ENCODE results near the gene WWTR1. TPM values are rescaled to one million over a fixed set of nuclear protein-coding genes. Genes with fewer than 3 reads are reported as not detected.

WWTR1 gene
- total RNA-seq, 2 experiments from 2014 or later = 0.22 to 0.30 TPM

DNA sequence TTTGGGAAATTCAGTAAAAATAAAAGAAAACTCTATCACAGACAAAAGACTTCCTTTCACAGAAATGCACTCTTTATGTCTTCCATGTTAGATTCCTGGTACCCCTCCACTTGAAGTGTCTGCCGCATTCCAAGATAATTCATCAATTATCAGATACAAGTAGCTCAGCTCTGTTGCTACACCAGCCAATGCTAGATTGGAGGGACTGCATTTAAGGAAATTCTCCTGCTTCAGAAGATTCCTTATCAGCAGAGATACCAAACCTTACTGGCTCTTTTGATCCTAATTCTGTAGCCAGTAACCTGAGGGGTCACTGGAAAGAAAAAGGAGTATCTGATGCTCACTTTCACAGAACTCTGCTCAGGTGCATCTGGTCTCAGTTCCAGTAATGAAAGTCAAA lies 119.5 kb downstream of the WWTR1 start:
- ATAC-seq (ENCODE audit: poor library complexity) (no peak), DNase-seq (no peak)
- Histone ChIP-seq H3K4me3 (ENCODE audit: low read length) (no peak overlapping the region), H3K27ac (ENCODE audit: low read depth in 1 of 2, low read length in 2 of 2) (no peak overlapping the region), H3K4me1 (ENCODE audit: insufficient read depth, low read length) (no peaks in the 10 kb centered on the region), H3K9me3 (ENCODE audit: control insufficient read depth in 1 of 2, insufficient read depth in 1 of 2, low read length in 2 of 2) (no peaks in the 10 kb centered on the region), H3K36me3 (ENCODE audit: insufficient read depth, low read length) (no peaks in the 10 kb centered on the region), H3K27me3 (ENCODE audit: control insufficient read depth in 1 of 2, insufficient read depth in 2 of 2, low read length in 2 of 2) (no peaks in the 10 kb centered on the region)
- intact Hi-C loops (cut with DNase I, micrococcal nuclease) = loop anchor here in 1 of 2 experiments (1.0 kb wide), 1 partner anchor 15 kb away; no protein-coding TSS in a partner anchor
- Mint-ChIP-seq H3K27me3 (no peaks in the 10 kb centered on the region), H3K4me1 (ENCODE audit: low read depth) (no peaks in the 10 kb centered on the region), H3K27ac (no peak overlapping the region), H3K4me3 (no peak overlapping the region), H3K36me3 (ENCODE audit: low read depth) (no peaks in the 10 kb centered on the region), H3K9me3 (no peaks in the 10 kb centered on the region)
- ChIA-PET CTCF (no interaction called here), POLR2A (no interaction called here)
- TF ChIP-seq, protein P1, sequence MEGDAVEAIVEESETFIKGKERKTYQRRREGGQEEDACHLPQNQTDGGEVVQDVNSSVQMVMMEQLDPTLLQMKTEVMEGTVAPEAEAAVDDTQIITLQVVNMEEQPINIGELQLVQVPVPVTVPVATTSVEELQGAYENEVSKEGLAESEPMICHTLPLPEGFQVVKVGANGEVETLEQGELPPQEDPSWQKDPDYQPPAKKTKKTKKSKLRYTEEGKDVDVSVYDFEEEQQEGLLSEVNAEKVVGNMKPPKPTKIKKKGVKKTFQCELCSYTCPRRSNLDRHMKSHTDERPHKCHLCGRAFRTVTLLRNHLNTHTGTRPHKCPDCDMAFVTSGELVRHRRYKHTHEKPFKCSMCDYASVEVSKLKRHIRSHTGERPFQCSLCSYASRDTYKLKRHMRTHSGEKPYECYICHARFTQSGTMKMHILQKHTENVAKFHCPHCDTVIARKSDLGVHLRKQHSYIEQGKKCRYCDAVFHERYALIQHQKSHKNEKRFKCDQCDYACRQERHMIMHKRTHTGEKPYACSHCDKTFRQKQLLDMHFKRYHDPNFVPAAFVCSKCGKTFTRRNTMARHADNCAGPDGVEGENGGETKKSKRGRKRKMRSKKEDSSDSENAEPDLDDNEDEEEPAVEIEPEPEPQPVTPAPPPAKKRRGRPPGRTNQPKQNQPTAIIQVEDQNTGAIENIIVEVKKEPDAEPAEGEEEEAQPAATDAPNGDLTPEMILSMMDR (IDR thresholded peaks at IDR 0.05) = no peak

DNA sequence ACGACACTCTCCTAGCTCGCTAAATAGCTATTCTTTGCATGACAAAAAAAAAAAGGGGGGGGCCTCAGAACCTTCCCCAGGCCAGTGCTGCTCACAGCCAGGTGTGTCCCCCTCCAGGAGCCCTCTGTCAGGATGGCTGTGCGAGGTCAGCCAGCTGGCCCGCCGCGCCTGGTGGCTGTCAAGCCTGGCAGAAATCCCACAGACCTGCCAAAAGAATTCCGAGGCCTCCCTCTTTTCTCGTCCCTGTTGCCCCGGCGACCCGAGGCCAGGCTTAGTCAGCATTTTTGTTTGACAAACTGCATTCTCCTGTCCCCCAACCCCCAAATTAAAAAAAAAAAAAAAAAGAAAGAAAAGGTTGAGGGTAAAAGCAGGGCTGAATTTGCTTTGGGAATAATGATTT lies 121.4 kb downstream of the WWTR1 start:
- intact Hi-C loops (cut with DNase I, micrococcal nuclease) = no loop called here

DNA sequence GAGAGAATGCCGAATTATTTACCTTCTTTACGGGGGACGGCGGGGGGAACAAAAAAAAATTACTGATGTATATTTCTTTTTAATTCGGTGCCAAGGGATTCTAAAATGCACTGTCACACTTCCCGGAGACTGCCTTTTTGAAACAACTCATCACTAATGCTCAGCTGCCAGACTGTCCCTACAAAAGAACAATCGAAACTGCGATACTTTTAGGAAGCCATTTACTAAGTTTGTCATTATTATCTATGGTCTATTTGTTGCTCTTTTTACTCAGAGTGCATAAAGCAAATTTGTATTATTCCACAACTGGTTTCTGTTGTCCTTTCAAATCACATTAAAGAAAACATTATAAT lies 122.5 kb downstream of the WWTR1 start:
- TF ChIP-seq, protein P1 (IDR thresholded peaks at IDR 0.05) = no peak
- no peaks in the 10 kb centered on the region for H3K27me3 ChIP-seq (ENCODE audit: control insufficient read depth in 1 of 2, insufficient read depth in 2 of 2, low read length in 2 of 2)
- no peaks in the 10 kb centered on the region for H3K36me3 ChIP-seq (ENCODE audit: insufficient read depth, low read length)
- DNase-seq (no peak), ATAC-seq (ENCODE audit: poor library complexity) (no peak)
- H3K27ac ChIP-seq (ENCODE audit: low read depth in 1 of 2, low read length in 2 of 2) = no peak overlapping the region
- no peak overlapping the region for H3K4me3 Mint-ChIP-seq
- intact Hi-C loops (cut with DNase I, micrococcal nuclease) = no loop called here
- no peak overlapping the region for H3K27ac Mint-ChIP-seq
- H3K9me3 Mint-ChIP-seq = no peaks in the 10 kb centered on the region
- no peaks in the 10 kb centered on the region for H3K36me3 Mint-ChIP-seq (ENCODE audit: low read depth)
- H3K4me1 ChIP-seq (ENCODE audit: insufficient read depth, low read length) = no peaks in the 10 kb centered on the region
- POLR2A ChIA-PET = no interaction called here
- no peaks in the 10 kb centered on the region for H3K4me1 Mint-ChIP-seq (ENCODE audit: low read depth)
- no peaks in the 10 kb centered on the region for H3K9me3 ChIP-seq (ENCODE audit: control insufficient read depth in 1 of 2, insufficient read depth in 1 of 2, low read length in 2 of 2)
- no peak overlapping the region for H3K4me3 ChIP-seq (ENCODE audit: low read length)
- H3K27me3 Mint-ChIP-seq = no peaks in the 10 kb centered on the region
- CTCF ChIA-PET = no interaction called here

More for the DNA sequence above, 121.4 kb downstream of the WWTR1 start:
- Mint-ChIP-seq H3K27me3 (no peaks in the 10 kb centered on the region), H3K9me3 (no peaks in the 10 kb centered on the region), H3K4me3 (no peak overlapping the region), H3K27ac (no peak overlapping the region), H3K4me1 (ENCODE audit: low read depth) (no peaks in the 10 kb centered on the region), H3K36me3 (ENCODE audit: low read depth) (no peaks in the 10 kb centered on the region)
- no peaks in the 10 kb centered on the region for H3K36me3 ChIP-seq (ENCODE audit: insufficient read depth, low read length)
- no peak overlapping the region for H3K27ac ChIP-seq (ENCODE audit: low read depth in 1 of 2, low read length in 2 of 2)
- ATAC-seq (ENCODE audit: poor library complexity) (no peak), DNase-seq (no peak)
- H3K9me3 ChIP-seq (ENCODE audit: control insufficient read depth in 1 of 2, insufficient read depth in 1 of 2, low read length in 2 of 2) = no peaks in the 10 kb centered on the region
- H3K4me1 ChIP-seq (ENCODE audit: insufficient read depth, low read length) = no peaks in the 10 kb centered on the region
- ChIA-PET POLR2A (no interaction called here), CTCF (no interaction called here)
- H3K4me3 ChIP-seq (ENCODE audit: low read length) = no peak overlapping the region
- no peaks in the 10 kb centered on the region for H3K27me3 ChIP-seq (ENCODE audit: control insufficient read depth in 1 of 2, insufficient read depth in 2 of 2, low read length in 2 of 2)
- TF ChIP-seq, protein P1 (IDR thresholded peaks at IDR 0.05) = no peak

All from CD4-positive, alpha-beta T cell (primary cell).